Measurements from ENCODE around the gene CFAP251.
"Not testable (repeated sequence)": the region's sequence is repeated elsewhere in the genome, so short reads cannot be mapped to it uniquely, and the experiment has no call there.

The CFAP251 gene

DNA sequence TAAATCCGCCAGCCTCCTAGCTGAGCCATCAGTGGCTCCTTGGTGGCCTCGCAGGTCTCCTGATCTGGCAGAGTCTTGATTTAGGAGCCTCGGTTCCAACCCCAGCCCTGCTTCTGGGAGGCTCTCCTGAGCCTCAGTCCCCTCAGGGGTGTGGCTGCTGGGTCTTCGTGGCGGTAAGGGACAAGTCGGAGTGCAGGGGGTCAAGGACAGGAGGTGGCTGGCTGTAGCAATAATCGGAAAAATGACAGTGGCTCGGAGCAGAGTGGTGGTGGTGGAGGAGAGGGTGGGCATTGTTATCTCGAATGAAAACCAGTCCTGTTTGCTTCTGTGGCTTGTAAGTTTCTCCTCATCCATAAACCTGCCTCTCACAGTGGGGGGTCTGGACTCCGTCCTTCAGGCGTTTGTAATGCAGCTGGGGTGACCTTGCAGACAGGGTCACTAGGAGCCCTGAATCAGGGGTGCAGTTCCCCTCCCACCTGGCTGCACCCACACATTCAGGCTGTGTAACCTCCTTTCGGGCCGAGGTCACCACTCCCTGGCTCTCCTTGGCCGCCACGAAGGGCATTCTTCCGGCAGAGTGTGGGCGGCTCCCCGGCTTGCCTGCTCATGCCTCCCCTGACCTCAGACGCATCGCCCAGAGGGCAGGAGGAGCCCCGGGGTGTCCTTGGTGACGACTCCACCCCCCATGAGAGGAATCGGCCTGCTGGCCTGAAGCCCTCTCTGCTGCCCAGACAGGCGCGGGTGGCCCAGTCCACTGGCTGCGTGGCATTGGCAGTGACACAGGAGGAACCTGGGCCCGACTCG, 111.4 kb downstream of the CFAP251 start:
- DNase-seq, result no peak

DNA sequence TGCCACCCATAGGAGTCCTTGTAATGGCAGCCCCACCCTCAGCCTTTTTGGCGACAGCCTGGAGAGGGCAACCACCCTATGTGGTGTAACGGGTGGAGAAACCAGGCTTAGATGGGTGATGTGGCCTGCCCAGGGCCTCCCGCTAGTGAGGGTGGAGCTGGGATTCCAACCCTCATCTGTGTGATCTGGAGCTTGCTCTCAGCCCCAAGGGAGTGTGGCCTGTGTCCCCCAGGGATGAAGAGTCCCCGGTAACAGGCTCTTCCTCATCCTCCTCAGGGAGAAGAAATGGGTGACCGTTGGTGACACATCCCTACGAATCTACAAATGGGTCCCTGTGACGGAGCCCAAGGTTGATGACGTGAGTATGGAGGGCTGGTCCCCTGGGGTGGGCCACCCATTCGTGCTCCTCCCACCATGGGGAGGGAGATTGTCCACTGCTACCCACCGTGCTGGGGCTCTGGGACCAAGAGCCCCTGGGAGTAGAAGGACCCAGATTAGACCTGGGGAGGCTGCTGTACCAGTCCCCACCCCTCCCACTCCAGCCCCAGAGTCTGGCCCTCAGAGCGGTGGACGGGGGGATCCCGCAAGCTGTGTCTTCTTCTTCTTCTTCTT, 112.1 kb downstream of the CFAP251 start:
- DNase-seq, result no peak

DNA sequence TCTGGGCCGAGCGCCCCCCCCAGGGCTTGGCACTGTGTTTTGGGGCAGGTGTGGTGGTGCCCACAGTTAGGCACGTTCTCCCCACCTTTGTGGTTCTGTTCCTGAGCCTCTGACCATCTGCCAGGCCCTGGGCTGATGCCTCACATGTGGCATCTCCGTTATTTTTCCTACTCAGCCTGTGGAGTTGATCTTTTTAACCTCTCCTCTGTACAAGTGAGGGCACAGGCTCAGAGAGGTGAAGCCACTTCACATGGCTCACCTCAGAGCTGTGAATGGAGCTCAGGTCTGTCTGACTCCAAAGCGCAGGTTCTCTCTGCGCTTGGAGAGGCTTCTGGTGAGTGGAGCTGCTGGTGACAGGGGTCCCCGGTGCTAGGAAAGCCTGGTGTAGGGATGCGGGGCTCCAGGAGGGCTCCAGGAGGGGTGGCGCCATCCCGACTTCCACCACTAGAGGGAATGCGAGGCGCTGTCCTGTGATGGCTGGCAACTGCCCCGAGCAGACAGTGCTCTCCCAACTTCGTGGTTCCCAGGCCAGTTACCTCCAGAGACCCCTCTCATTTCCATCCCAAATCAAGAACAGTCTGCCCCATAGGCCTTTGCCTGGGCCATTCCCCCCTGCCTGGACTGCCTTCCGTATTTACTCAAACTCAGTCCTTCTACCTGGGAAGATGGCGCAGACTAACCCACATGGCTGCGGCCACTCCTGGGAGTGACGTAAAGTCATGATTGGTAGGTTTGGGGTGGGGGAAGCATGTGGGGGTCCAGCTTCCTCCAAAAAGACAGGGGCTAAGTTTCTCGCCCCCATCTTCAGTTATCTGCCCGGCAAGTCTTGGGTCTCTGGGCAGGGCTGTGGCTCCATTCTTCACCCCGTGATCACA, 113.2 kb downstream of the CFAP251 start:
- peak; percentile 49 for DNase-seq

DNA sequence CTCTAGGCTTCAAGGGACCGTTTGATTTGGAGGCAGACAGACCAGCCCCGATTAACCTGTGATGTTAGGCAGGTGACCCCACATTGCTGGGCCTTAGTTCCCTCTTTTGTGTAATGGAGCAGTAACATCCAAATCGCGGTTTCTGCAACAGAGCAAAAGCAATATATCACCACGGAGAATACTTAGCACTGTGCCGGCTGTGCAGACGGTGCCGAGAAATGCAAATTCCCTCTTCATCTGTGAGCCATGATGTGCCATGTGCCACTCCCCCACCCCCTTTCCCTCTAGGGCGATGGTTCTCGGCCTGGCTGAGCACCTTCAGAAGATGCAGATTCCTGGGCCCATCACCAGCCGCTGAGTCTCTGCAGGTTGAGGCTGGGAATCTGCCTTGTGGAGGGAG, 114.2 kb downstream of the CFAP251 start:
- no peak for DNase-seq

DNA sequence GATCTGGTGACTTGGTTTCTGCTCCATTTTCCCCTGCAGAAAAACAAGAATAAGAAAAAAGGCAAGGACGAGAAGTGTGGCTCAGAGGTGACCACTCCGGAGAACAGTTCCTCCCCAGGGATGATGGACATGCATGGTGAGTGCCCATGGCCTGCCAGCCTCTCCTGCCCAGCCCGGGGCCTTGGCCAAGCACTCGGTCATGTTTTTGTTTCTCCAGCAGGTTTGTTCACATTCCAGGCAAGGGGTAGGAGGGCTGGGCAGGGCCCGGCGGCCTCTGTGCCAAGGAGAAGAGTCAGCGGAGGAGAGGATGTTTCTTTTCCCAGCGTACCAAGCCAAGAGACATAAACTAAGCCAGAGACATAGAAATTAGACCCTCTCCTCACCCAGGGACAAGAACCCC, 116.9 kb downstream of the CFAP251 start:
- DNase-seq, result no peak

DNA sequence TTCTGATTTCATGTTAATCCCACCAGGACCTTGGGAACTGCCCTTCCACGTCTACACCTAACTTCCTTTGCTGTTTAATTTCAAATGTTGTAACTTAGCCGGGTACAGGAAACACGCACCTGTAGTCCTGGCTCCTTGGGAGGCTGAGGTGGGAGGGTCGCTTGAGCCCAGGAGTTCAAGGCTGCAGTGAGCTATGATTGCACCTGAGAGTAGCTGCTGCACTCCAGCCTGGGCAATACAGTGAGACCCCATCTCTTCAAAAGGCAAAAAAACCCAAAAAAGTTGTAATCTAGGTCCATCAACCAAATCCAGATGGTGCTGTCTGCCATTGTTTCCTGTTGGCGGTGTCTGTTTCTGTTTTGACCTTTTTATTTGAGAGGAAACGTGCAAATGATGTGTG, 117.8 kb downstream of the CFAP251 start:
- DNase-seq, result no peak

DNA sequence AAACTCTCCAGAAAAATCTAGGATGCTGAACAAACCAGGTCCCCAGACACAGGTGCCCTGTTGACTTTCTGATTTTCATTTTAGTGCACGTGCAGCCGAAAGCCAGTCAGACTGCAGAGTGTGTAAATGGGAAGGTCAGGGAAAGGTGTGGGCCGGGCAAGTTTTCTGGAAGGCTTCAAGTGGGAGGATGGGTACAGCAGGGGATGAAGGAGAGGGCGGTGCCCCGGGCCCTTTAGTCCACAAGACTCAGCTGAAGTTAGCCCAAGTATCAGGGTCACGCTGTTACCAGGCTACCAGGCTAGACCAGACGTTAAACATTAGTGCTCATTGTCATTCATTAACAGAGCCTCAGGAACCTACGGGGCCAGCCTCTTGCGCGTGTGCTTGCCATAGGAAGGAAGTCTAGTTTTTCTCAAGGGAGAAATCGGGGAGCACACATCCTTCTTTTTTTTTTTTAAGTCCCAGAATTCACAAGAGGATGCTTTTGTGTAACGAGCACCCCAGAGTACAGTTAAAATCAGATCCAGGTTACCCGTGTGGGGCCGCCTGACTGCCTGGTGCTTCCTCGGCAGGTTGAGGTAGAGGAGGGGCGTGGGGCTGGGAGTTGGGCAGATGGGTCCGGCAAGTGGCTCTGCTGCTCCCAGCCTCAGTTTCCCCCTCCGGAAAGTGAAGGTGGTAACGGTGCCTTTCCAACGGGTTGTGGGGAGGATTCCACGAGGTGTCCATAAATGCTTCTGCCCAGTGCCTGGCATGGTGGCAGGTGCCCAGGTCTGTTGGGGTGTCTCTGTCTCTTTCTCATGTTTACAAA, 122.4 kb downstream of the CFAP251 start:
- no peak for DNase-seq

DNA sequence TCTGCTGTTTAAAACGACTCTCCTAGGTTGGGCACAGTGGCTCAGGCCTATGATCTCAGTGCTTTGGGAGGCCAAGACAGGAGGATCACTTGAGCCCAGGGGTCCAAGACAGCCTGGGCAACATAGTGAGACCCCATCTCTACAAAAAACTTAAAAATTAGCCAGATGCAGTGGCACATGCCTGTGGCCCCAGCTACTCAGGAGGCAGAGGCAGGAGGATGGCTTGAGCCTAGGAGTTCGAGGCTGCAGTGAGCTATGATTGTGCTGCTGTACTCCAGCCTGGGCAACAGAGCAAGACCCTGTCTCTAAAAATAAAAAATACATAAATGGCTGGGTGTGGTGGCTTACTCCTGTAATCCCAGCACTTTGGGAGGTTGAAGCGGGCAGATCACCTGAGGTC, 123.1 kb downstream of the CFAP251 start:
- not testable (repeated sequence) for DNase-seq

DNA sequence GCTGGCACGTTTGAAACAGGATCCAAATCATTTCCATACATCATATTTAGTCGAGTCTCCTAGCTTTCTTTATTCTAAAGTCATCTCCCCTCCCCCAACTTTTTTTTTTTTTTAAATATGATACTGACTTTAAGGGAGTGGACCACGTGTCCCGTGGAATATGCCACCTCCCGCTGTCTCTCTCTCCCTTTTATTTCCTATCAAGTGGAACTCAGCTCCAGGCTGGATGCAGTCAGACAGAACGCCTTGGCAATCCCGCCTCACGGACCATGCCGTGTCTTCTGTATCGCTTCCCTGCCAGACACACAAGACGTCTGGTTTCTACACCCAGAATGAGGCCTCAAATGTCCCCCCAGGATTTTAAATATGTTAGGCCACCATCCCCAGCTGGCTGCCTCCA, 124.5 kb downstream of the CFAP251 start:
- DNase-seq, result no peak

DNA sequence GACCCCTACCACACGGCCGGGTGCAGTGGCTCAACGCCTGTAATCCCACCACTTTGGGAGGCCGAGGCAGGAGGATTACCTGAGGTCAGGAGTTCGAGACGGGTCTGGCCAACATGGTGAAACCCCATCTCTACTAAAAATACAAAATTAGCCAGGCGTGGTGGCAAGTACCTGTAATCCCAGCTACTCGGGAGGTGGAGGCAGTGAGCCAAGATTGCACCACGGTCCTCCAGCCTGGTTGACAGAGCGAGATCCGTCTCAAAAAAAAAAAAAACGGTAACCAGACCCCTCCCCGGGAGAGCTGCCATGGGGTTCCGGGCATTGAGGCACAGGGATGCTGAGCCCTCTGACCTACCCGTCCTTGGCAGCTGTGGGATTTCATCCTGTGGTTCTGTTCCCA, 125.1 kb downstream of the CFAP251 start:
- no peak for DNase-seq

DNA sequence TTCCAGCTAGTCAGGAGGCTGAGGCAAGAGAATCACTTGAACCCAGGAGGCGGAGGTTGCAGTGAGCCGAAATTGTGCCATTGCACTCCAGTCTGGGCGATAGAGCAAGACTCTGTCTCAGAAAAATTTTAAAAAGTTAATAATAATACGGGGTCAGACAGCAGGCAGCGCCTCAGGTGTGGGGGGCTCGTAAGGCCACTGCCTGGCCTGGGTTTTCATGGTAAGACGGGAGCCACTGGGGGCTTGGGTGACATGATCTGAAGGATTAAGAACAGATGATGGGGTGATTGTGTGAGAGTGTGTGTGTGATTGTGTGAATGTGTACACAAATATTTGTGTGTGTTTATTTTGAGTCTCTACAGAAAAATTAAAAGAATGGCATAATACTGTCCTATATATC, 126.9 kb downstream of the CFAP251 start:
- no peak for DNase-seq

DNA sequence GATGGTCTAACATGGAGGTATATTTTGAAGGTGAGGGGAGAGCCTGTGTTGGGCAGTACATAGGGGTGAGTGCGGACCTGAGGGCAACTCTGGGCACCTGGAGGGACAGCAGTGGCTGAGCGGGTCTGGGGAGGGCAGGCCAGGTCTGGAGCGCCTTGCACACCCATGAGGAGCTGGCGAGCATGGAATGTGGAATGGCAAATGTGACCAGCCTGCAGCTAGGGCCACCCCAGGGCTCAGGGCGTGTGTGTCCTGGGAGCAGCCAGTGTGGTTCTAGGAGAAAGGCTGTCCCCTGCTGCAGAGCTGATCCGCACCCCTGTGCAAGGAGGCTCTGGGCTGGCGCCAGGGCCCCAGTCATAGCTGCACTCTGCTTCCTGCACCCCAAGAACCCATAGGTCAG, 127.8 kb downstream of the CFAP251 start:
- DNase-seq, result no peak

DNA sequence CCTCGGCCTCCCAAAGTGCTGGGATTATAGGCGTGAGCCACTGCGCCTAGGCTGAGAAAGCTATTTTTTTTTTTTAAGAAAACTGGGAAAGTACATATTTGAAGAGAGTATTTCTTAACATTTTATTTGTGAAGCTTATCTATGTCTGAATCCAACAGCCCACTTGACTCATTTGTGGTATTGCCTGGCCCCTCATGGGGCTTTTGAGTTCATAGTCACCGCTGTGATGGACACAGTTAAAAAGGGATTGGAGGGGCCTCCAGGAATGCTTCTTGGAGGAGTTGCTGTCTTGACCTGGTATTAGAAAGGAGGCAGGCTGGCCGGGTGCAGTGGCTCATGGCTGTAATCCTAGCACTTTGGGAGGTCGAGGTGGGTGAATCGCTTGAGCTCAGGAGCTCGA, 129.8 kb downstream of the CFAP251 start:
- DNase-seq, result no peak

DNA sequence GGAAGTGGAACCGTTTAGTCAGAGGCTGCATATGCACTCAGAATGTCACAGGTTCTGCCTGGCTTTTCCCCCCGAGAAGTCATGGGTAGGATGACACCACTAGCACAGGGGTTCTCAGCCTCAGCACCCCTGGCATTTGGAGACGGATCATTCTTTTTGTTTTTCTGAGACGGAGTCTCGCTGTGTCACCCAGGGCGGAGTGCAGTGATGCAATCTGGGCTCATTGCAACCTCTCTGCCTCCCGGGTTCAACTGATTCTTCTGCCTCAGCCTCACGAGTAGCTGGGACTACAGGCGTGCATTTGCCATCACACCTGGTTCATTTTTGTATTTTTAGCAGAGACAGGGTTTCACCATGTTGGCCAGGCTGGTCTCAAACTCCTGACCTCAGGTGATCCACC, 131.4 kb downstream of the CFAP251 start:
- DNase-seq, result no peak

DNA sequence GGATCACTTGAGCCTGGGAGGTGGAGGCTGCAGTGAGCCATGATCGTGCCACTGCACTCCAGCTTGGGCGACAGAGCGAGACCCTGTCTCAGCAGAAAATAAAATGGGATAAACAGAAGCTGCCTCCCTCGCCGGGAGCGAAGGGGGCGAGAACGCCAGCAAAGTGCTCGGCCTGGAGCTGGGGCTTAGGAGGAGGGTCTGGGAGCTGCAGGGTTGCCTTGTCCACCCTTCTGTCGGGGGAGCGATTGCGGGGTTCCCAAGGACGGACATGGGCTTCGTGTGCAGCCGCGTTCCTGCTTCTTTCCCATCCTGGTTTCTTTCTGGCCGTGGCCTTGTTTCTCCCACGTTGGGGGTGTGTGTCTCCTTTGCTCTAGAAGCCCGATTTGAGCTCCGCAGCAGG, 132.3 kb downstream of the CFAP251 start:
- DNase-seq, result no peak

DNA sequence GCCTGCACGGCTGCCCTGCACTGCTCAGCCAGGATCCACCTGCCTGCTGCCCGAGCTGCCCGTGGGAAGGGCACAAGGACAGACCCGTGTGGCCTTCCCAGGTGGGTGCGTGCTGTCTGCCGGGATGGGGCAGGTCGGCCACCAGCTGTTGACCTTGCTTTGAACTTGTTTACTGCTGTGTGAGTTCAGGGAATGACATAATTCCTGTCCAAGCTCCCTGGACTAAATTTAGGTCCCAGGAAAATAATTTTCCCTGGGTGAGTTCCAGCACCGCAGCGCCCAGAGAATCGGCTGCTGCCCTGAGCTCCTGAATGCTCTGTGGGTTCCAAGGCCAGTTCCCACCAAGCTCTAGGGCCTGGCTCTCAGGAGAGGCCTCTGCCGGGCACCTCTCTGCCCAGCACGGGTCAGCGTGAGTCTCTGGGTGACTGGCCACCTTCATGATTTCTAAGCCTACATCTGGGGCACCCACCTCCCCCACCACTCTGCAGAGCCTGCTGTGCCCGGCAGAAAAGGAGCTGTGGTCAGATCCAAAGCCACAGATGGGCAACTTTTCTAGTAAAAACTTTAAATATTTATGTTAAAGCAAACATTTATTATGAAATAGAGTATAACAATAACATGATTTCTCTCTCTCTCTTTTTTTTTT, 133.0 kb downstream of the CFAP251 start:
- no peak for DNase-seq

DNA sequence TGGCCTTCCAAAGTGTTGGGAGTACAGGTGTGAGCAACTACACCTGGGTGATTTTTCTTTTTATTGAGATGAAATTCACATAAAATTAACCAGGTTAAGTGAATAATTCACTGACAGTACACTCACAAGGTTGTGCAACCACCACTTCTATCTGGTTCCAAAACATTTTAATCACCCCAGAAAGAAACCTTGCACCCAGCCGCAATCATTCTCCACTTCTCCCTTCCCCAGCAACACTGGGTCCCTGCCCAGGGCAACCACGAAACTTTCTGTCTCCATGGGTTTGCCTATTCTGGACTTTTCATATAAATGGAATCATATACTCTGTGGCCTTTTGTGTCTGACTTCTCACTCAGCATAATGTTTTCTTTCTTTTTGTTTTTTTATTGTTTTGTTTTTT, 133.9 kb downstream of the CFAP251 start:
- no peak for DNase-seq
